SIG-M5 treated with dmso at 0.1 percent for 504 hours (cell line): Measurements from ENCODE around the gene NRXN3.
"Not testable (repeated sequence)": the region's sequence is repeated elsewhere in the genome, so short reads cannot be mapped to it uniquely, and the experiment has no call there.

Experiments
- DNase-seq: peaks from one replicate; lab custom pipeline; 2025; ENCODE audit not compliant: unreplicated experiment; lab: John Stamatoyannopoulos, UW

NRXN3 gene

GRCh38 chr14:78479127-78479780 lies 309.1 kb downstream of the NRXN3 start:
- DNase-seq: no peak

GRCh38 chr14:78484028-78484427 lies 313.9 kb downstream of the NRXN3 start:
- no peak for DNase-seq

- DNase-seq: no peak
These were observed 315.9 kb downstream of the NRXN3 start for GRCh38 chr14:78486081-78486480.

- no peak for DNase-seq
These were observed 316.4 kb downstream of the NRXN3 start for GRCh38 chr14:78486621-78487020.

- not testable (repeated sequence) for DNase-seq
These were observed 317.4 kb downstream of the NRXN3 start for GRCh38 chr14:78487573-78487972.

GRCh38 chr14:78488938-78489337 lies 318.8 kb downstream of the NRXN3 start:
- DNase-seq: no peak

GRCh38 chr14:78491048-78491447 lies 320.9 kb downstream of the NRXN3 start:
- no peak for DNase-seq

GRCh38 chr14:78498062-78498595 lies 328.0 kb downstream of the NRXN3 start:
- no peak for DNase-seq

GRCh38 chr14:78501909-78502308 lies 331.7 kb downstream of the NRXN3 start:
- DNase-seq: no peak

GRCh38 chr14:78508023-78508422 lies 337.9 kb downstream of the NRXN3 start:
- DNase-seq: no peak

GRCh38 chr14:78509516-78509915 lies 339.3 kb downstream of the NRXN3 start:
- DNase-seq: no peak

GRCh38 chr14:78512021-78512420 lies 341.8 kb downstream of the NRXN3 start:
- no peak for DNase-seq

- peak; percentile 1 for DNase-seq
These were observed 349.7 kb downstream of the NRXN3 start for GRCh38 chr14:78519863-78520262.

GRCh38 chr14:78524196-78524595 lies 354.0 kb downstream of the NRXN3 start:
- DNase-seq: no peak

GRCh38 chr14:78524766-78525165 lies 354.6 kb downstream of the NRXN3 start:
- no peak for DNase-seq

GRCh38 chr14:78530078-78530477 lies 359.9 kb downstream of the NRXN3 start:
- peak; percentile 14 for DNase-seq

GRCh38 chr14:78534141-78534540 lies 364.0 kb downstream of the NRXN3 start:
- DNase-seq: no peak

- DNase-seq: no peak
These were observed 364.9 kb downstream of the NRXN3 start for GRCh38 chr14:78535041-78535440.

- DNase-seq: not testable (repeated sequence)
These were observed 371.6 kb downstream of the NRXN3 start for GRCh38 chr14:78541788-78542187.

GRCh38 chr14:78543433-78543832 lies 373.3 kb downstream of the NRXN3 start:
- no peak for DNase-seq

GRCh38 chr14:78561074-78561473 lies 390.9 kb downstream of the NRXN3 start:
- no peak for DNase-seq

- DNase-seq: peak; percentile 70
These were observed 396.1 kb downstream of the NRXN3 start for GRCh38 chr14:78566026-78566858.
